Bronchial epithelial cell (primary cell): Measurements from ENCODE around the gene DENND1C. TPM values are rescaled to one million over a fixed set of nuclear protein-coding genes. Genes with fewer than 3 reads are reported as not detected.

Experiments
- DNase-seq: peaks from one replicate; pipeline ENCODE4 v3.0.0-alpha.2; 2010; ENCODE audit warnings: low read depth
- FAIRE-seq: peaks from 2 replicates; lab custom pipeline; 2011; peaks lifted over from hg19 to GRCh38; lab: Jason Lieb, UNC
- H3K27me3 ChIP-seq: 2 replicates; pipeline ENCODE4 v1.5.1; 2011; ENCODE audit warnings: low read length; ENCODE audit not compliant: control insufficient read depth, insufficient read depth
- H3K36me3 ChIP-seq: 2 replicates; pipeline ENCODE4 v1.5.1; 2011; ENCODE audit warnings: low read length; ENCODE audit not compliant: control insufficient read depth, insufficient read depth
- H3K4me3 ChIP-seq: 2 replicates; pipeline ENCODE4 v1.5.1; 2011; ENCODE audit warnings: mild to moderate bottlenecking, low read depth, low read length, control low read depth
- total RNA-seq: library from RNA; depleted of rRNA; stranded (reverse); fragments of >200 nt; gene quantifications from 2 replicates; pipeline ENCODE4 v1.2.1, GENCODE V29; 2014
- TF ChIP-seq, protein P1 (sequence below): IDR thresholded peaks from 2 replicates; pipeline ENCODE4 v1.5.1; 2011; ENCODE audit warnings: mild to moderate bottlenecking, moderate library complexity, low read length, control low read depth, inconsistent platforms; ENCODE audit not compliant: insufficient read depth, severe bottlenecking

DENND1C gene
- total RNA-seq, 1 donor from 2014 or later, result under 0.01 TPM

DNA sequence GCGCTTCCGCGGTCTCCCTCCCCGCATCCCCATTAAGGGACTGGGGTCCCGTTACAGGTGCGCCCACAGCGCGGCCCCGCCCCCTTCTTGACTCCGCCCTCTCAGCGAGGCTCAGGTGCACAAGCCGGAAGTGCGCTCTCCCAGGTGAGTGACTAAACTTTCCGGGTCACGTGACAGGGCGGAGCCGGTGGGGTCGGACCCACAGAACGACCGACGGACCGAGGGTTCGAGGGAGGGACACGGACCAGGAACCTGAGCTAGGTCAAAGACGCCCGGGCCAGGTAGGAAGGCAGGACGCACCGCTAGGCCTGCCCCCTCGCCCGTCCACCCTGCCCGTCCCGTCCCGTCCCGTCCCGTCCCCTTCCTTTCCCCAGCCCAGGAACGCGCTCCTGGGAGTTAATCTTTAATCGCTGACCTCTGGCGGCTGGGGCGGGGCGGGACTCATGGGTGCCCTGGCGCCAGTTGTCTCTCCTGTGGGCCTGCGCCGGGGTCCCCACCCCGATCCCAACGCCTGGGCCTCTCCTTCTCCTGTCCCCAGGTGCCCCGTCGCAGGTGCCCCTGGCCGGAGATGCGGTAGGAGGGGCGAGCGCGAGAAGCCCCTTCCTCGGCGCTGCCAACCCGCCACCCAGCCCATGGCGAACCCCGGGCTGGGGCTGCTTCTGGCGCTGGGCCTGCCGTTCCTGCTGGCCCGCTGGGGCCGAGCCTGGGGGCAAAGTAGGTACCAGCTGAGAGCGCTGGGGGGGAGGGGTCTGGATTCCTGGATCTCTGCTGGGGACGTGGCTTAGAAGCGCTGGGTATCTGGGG, 17.3 kb downstream of the DENND1C start, which contains the start of gene CRB3:
Gene CRB3 (plus strand): TSS at position 202 of the 804 bp plus-strand sequence. CDS start 431 bp downstream, at position 633.
- Histone ChIP-seq H3K27me3 (no peaks in the 10 kb centered on the region), H3K4me3 (peak within 1 kb of the TSS; percentile 96), H3K36me3 (peaks cover 10% of the 10 kb centered on the region)
- FAIRE-seq, result no peak
- DNase-seq, result peak; percentile 64
- TF ChIP-seq, protein P1, sequence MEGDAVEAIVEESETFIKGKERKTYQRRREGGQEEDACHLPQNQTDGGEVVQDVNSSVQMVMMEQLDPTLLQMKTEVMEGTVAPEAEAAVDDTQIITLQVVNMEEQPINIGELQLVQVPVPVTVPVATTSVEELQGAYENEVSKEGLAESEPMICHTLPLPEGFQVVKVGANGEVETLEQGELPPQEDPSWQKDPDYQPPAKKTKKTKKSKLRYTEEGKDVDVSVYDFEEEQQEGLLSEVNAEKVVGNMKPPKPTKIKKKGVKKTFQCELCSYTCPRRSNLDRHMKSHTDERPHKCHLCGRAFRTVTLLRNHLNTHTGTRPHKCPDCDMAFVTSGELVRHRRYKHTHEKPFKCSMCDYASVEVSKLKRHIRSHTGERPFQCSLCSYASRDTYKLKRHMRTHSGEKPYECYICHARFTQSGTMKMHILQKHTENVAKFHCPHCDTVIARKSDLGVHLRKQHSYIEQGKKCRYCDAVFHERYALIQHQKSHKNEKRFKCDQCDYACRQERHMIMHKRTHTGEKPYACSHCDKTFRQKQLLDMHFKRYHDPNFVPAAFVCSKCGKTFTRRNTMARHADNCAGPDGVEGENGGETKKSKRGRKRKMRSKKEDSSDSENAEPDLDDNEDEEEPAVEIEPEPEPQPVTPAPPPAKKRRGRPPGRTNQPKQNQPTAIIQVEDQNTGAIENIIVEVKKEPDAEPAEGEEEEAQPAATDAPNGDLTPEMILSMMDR, result no peak

DNA sequence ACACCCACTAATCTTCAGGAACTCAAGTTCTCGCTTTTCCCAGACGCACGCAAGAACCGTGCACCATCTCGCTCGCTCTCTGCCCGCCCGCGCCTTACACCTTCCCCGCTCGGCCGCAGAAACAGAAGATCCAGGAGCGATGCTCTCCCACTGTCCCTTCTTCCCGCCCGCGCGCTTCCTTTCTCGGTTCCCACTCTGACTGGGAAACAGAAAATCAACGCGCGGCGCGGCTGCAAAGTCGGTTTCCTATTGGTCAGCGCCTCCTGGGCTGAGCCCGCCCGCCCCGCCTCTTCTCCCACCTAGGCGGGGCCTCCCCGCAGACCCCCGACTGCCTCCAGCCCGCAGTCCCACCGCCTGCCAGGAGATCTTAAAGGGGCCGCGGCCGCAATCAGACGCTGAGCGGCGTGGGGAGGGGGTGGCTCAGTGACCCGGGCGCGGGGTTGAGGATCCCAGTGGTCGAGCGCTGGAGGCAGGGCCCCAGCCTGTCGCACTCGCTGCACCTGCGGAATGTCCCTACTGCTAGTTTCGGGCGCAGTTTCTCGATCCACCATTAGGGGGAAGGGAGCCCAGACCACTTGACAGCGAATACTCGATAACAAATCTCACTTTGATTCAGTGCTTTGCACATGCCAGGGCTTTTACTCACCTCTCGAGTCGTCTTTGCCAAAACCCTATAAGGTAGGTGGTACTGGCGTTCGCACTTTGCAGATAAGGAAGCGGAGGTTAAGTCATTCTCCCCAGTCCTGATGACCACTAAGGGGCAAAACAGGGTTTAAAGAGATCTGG, 21.3 kb downstream of the DENND1C start:
- peak overlapping the region; percentile 72 for H3K4me3 ChIP-seq
- DNase-seq (peak; percentile 90), FAIRE-seq (no peak)
- no peaks in the 10 kb centered on the region for H3K36me3 ChIP-seq
- no peaks in the 10 kb centered on the region for H3K27me3 ChIP-seq
- TF ChIP-seq, protein P1, result peak; percentile 66

DNA sequence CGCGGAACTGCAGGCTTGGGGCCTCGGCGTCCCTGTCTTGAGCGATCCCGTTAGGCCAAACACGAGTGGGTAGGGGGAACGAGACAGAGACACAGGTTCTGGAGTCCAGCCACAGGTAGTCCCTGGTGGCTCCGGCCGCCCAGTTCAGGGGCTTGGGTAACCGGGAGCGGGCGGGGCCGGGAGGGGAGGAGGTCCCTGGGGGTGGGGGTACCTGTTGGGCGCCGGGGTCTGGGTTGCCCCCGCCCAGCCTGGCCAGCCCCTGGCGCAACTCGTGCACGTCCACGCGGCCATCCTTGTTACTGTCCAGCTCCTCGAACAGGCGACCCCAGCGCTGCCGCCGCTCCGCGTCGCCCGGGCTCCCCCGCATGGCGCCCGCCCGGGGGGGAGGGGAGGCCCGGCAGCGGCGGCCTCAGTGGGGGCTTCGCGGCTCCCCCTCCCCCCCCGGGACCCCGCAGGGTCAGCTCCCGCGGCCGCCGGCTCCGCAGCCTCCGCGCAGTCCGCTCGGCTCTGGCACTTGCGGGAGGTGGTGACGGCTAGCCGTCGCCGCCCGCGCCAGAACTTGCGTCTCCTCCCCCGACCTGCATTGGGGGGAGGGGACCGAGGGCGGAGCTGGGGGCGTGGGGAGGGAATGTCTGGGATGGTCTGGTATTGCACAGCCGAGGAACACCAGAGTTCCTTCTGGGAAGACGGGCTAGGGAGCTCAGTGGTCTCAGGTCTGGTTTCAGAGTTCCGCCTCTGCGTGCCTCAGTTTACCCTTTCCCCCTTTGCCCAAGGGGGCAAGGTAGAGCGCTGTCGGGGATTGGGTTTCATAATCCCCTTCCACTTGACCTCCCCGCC, 22.1 kb downstream of the DENND1C start, which contains the start of gene SLC25A23:
Gene SLC25A23 (minus strand): TSS at position 531 of the 837 bp plus-strand sequence. CDS start 164 bp downstream, at position 367.
- peak; percentile 47 for DNase-seq
- TF ChIP-seq, protein P1, result no peak

DNA sequence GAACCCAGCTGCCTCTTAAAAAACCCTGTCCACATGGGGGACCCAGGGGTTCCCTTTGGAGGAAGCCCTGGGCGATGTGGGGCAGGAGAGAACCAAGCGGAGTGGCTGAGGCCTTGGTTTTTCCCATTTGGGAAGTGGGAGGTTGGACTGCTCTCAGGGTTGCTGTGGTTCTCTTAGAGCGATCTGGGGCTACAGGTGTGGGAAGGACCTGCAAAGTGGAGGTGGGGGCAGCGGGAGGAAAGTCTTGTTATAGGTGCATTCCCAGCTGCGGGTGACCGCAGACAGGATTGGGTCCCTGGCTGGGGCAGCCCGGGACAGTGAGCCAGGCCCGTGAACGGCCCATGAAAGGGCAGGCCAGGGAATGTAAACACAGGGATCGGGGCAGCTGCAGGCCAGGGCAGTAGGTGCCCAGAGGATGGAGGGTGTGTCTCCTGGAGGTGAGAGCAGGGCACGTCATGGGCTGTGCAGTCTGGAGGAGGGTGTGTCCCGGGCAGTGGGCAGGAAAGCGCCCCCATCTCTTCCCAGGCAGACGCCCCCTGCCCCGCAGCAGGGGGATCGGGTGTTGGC, 22.8 kb downstream of the DENND1C start:
- no peaks in the 10 kb centered on the region for H3K27me3 ChIP-seq
- peak overlapping the region; percentile 72 for H3K4me3 ChIP-seq
- TF ChIP-seq, protein P1, result no peak
- peaks cover under 1% of the 10 kb centered on the region for H3K36me3 ChIP-seq
- FAIRE-seq (no peak), DNase-seq (no peak)

More for the DNA sequence above, 22.1 kb downstream of the DENND1C start, which contains the start of gene SLC25A23:
- H3K27me3 ChIP-seq, result no peaks in the 10 kb centered on the region
- FAIRE-seq, result no peak
- H3K36me3 ChIP-seq, result no peaks in the 10 kb centered on the region
- H3K4me3 ChIP-seq, result peak within 1 kb of the TSS; percentile 72
